Measurements from ENCODE around the gene PCDH7.

Gene PCDH7

GRCh38 chr4:30722092-30722358, 1.9 kb downstream of the PCDH7 start:
- Histone ChIP-seq H3K27ac (ENCODE audit: low read depth, low read length, poor library complexity, severe bottlenecking) (no peak overlapping the region), H3K9ac (ENCODE audit: low read length) (no peak overlapping the region), H3K9me3 (ENCODE audit: low read length) (no peaks in the 10 kb centered on the region), H3K4me1 (ENCODE audit: insufficient read depth, low read length, severe bottlenecking) (no peaks in the 10 kb centered on the region), H3K79me2 (ENCODE audit: insufficient read depth, low read length) (no peaks in the 10 kb centered on the region), H2AFZ (ENCODE audit: low read length) (no peak overlapping the region), H3K4me3 (ENCODE audit: low read depth, low read length, poor library complexity, severe bottlenecking) (no peak overlapping the region), H3K27me3 (ENCODE audit: insufficient read depth, low read length) (no peaks in the 10 kb centered on the region), H3K4me2 (ENCODE audit: low read length) (no peak overlapping the region), H3K9me2 (ENCODE audit: low read depth, low read length) (no peaks in the 10 kb centered on the region), H4K20me1 (ENCODE audit: insufficient read depth, low read length) (no peaks in the 10 kb centered on the region), H3K36me3 (ENCODE audit: insufficient read depth, low read length) (no peaks in the 10 kb centered on the region), H3F3A (ENCODE audit: insufficient read depth, low read length) (no peaks in the 10 kb centered on the region)
- no peak for TF ChIP-seq CTCF (IDR thresholded peaks at IDR 0.05; ENCODE audit: low read length)
- no peak for TF ChIP-seq EZH2 (IDR thresholded peaks at IDR 0.05; ENCODE audit: borderline replicate concordance, low read length)

GRCh38 chr4:30722359-30723200, 2.4 kb downstream of the PCDH7 start:
- Histone ChIP-seq H3F3A (ENCODE audit: insufficient read depth, low read length) (no peaks in the 10 kb centered on the region), H3K36me3 (ENCODE audit: insufficient read depth, low read length) (no peaks in the 10 kb centered on the region), H3K9ac (ENCODE audit: low read length) (no peak overlapping the region), H3K27ac (ENCODE audit: low read depth, low read length, poor library complexity, severe bottlenecking) (no peak overlapping the region), H3K9me2 (ENCODE audit: low read depth, low read length) (no peaks in the 10 kb centered on the region), H3K79me2 (ENCODE audit: insufficient read depth, low read length) (no peaks in the 10 kb centered on the region), H2AFZ (ENCODE audit: low read length) (no peak overlapping the region), H3K4me1 (ENCODE audit: insufficient read depth, low read length, severe bottlenecking) (no peaks in the 10 kb centered on the region), H3K9me3 (ENCODE audit: low read length) (no peaks in the 10 kb centered on the region), H3K4me2 (ENCODE audit: low read length) (no peak overlapping the region), H4K20me1 (ENCODE audit: insufficient read depth, low read length) (no peaks in the 10 kb centered on the region), H3K4me3 (ENCODE audit: low read depth, low read length, poor library complexity, severe bottlenecking) (no peak overlapping the region), H3K27me3 (ENCODE audit: insufficient read depth, low read length) (no peaks in the 10 kb centered on the region)
- no peak for TF ChIP-seq EZH2 (IDR thresholded peaks at IDR 0.05; ENCODE audit: borderline replicate concordance, low read length)
- no peak for TF ChIP-seq CTCF (IDR thresholded peaks at IDR 0.05; ENCODE audit: low read length)

- Histone ChIP-seq H3K79me2 (ENCODE audit: insufficient read depth, low read length) (no peaks in the 10 kb centered on the region), H3K4me3 (ENCODE audit: low read depth, low read length, poor library complexity, severe bottlenecking) (no peak overlapping the region), H2AFZ (ENCODE audit: low read length) (no peak overlapping the region), H3K27me3 (ENCODE audit: insufficient read depth, low read length) (no peaks in the 10 kb centered on the region), H3K27ac (ENCODE audit: low read depth, low read length, poor library complexity, severe bottlenecking) (no peak overlapping the region), H3K9ac (ENCODE audit: low read length) (no peak overlapping the region), H3K9me3 (ENCODE audit: low read length) (no peaks in the 10 kb centered on the region), H3F3A (ENCODE audit: insufficient read depth, low read length) (no peaks in the 10 kb centered on the region), H3K4me1 (ENCODE audit: insufficient read depth, low read length, severe bottlenecking) (no peaks in the 10 kb centered on the region), H3K4me2 (ENCODE audit: low read length) (no peak overlapping the region), H3K9me2 (ENCODE audit: low read depth, low read length) (no peaks in the 10 kb centered on the region), H3K36me3 (ENCODE audit: insufficient read depth, low read length) (no peaks in the 10 kb centered on the region), H4K20me1 (ENCODE audit: insufficient read depth, low read length) (no peaks in the 10 kb centered on the region)
- TF ChIP-seq CTCF (IDR thresholded peaks at IDR 0.05; ENCODE audit: low read length) (no peak), EZH2 (IDR thresholded peaks at IDR 0.05; ENCODE audit: borderline replicate concordance, low read length) (no peak)
These were observed 3.2 kb downstream of the PCDH7 start for GRCh38 chr4:30723201-30723955.

Data from OCI-LY1 (cell line).